HL-60 (cell line): ENCODE data around the gene THEM4.

ENCODE experiments used
- DNase-seq, 2 experiments: peaks; one replicate each; pipeline ENCODE4 v3.0.0-alpha.2; 2010 to 2020; ENCODE audit warnings: low read depth in 1 of 2, low spot score in 1 of 2
- H3K27ac ChIP-seq: fragments of 250-450 bp; sonication (Bioruptor Pico); replicated peaks from 2 replicates; pipeline ENCODE4 v1.5.1; 2020; ENCODE audit warnings: mild to moderate bottlenecking, moderate library complexity
- H3K27me3 ChIP-seq: fragments of 250-450 bp; sonication (Bioruptor Pico); 2 replicates; pipeline ENCODE4 v1.5.1; 2021; ENCODE audit warnings: mild to moderate bottlenecking, moderate library complexity; ENCODE audit not compliant: insufficient read depth, poor library complexity, severe bottlenecking
- H3K4me3 ChIP-seq: replicated peaks from 2 replicates; pipeline ENCODE4 v1.5.1; 2011; ENCODE audit warnings: mild to moderate bottlenecking, control low read depth, low read length; ENCODE audit not compliant: insufficient read depth
- GABPA ChIP-seq: IDR thresholded peaks from 2 replicates; pipeline ENCODE4 v1.6.1; 2012; ENCODE audit warnings: low read depth
- POLR2AphosphoS5 ChIP-seq: IDR thresholded peaks from 2 replicates; pipeline ENCODE4 v1.6.1; 2012; ENCODE audit warnings: low read depth
- SPI1 ChIP-seq: IDR thresholded peaks from 2 replicates; pipeline ENCODE4 v1.6.1; 2012; ENCODE audit warnings: low read depth, mild to moderate bottlenecking, borderline replicate concordance
- TF ChIP-seq, protein P1 (sequence below): IDR thresholded peaks from 2 replicates; pipeline ENCODE4 v1.6.1; 2012; ENCODE audit warnings: low read depth; ENCODE audit not compliant: insufficient replicate concordance
- TF ChIP-seq, protein P2 (sequence below): IDR thresholded peaks from one replicate; pipeline ENCODE4 v1.5.1; 2011; ENCODE audit warnings: low read length, control low read depth, inconsistent platforms; ENCODE audit not compliant: insufficient read depth

Gene THEM4

GRCh38 chr1:151853411-151853943, 55.8 kb downstream of the THEM4 start, which contains the start of gene THEM5:
Gene THEM5 (minus strand): TSS chr1:151853712. CDS start chr1:151853565, 147 bp downstream.
- H3K27ac ChIP-seq, result no peak within 1 kb of the TSS
- TF ChIP-seq POLR2AphosphoS5, result no peak
- TF ChIP-seq, protein P1, sequence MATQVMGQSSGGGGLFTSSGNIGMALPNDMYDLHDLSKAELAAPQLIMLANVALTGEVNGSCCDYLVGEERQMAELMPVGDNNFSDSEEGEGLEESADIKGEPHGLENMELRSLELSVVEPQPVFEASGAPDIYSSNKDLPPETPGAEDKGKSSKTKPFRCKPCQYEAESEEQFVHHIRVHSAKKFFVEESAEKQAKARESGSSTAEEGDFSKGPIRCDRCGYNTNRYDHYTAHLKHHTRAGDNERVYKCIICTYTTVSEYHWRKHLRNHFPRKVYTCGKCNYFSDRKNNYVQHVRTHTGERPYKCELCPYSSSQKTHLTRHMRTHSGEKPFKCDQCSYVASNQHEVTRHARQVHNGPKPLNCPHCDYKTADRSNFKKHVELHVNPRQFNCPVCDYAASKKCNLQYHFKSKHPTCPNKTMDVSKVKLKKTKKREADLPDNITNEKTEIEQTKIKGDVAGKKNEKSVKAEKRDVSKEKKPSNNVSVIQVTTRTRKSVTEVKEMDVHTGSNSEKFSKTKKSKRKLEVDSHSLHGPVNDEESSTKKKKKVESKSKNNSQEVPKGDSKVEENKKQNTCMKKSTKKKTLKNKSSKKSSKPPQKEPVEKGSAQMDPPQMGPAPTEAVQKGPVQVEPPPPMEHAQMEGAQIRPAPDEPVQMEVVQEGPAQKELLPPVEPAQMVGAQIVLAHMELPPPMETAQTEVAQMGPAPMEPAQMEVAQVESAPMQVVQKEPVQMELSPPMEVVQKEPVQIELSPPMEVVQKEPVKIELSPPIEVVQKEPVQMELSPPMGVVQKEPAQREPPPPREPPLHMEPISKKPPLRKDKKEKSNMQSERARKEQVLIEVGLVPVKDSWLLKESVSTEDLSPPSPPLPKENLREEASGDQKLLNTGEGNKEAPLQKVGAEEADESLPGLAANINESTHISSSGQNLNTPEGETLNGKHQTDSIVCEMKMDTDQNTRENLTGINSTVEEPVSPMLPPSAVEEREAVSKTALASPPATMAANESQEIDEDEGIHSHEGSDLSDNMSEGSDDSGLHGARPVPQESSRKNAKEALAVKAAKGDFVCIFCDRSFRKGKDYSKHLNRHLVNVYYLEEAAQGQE, result no peak
- H3K4me3 ChIP-seq, result no peak within 1 kb of the TSS
- DNase-seq, result no peak
- peaks cover 5% of the 10 kb centered on the region for H3K27me3 ChIP-seq

- Histone ChIP-seq H3K27me3 (peaks cover 9% of the 10 kb centered on the region), H3K27ac (no peak overlapping the region), H3K4me3 (no peak overlapping the region)
- DNase-seq, result no peak
- TF ChIP-seq SPI1 (no peak), GABPA (no peak), POLR2AphosphoS5 (no peak)
- TF ChIP-seq, protein P1, result no peak
- TF ChIP-seq, protein P2, sequence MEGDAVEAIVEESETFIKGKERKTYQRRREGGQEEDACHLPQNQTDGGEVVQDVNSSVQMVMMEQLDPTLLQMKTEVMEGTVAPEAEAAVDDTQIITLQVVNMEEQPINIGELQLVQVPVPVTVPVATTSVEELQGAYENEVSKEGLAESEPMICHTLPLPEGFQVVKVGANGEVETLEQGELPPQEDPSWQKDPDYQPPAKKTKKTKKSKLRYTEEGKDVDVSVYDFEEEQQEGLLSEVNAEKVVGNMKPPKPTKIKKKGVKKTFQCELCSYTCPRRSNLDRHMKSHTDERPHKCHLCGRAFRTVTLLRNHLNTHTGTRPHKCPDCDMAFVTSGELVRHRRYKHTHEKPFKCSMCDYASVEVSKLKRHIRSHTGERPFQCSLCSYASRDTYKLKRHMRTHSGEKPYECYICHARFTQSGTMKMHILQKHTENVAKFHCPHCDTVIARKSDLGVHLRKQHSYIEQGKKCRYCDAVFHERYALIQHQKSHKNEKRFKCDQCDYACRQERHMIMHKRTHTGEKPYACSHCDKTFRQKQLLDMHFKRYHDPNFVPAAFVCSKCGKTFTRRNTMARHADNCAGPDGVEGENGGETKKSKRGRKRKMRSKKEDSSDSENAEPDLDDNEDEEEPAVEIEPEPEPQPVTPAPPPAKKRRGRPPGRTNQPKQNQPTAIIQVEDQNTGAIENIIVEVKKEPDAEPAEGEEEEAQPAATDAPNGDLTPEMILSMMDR, result no peak
Observed at GRCh38 chr1:151852733-151853132, 56.6 kb downstream of the THEM4 start.

- no peak overlapping the region for H3K27ac ChIP-seq
- peaks cover 10% of the 10 kb centered on the region for H3K27me3 ChIP-seq
- H3K4me3 ChIP-seq, result no peak overlapping the region
- DNase-seq, result no peak
- TF ChIP-seq, protein P1, result no peak
- no peak for TF ChIP-seq POLR2AphosphoS5
- TF ChIP-seq, protein P2, result no peak
- no peak for TF ChIP-seq GABPA
- TF ChIP-seq SPI1, result no peak
Observed at GRCh38 chr1:151851886-151852285, 57.4 kb downstream of the THEM4 start.
